B cell (primary cell): ENCODE data around the gene SMR3A. TPM values are rescaled to one million over a fixed set of nuclear protein-coding genes. Genes with fewer than 3 reads are reported as not detected.

Source experiments
- ATAC-seq: fragments of 200-7000 bp; cut with Tn5 transposase; one replicate; pipeline ENCODE4 v1.10.0; 2021; ENCODE audit warnings: low read depth, mild to moderate bottlenecking, moderate number of reproducible peaks, moderate library complexity
- CTCF ChIA-PET: fragments of 350-600 bp; sonication (Branson Sonifier 250); formaldehyde crosslinking; loops from one replicate; lab custom pipeline; 2021; ENCODE audit warnings: antibody characterized with exemption, inconsistent platforms; lab: Charles Lee
- POLR2A ChIA-PET: fragments of 350-600 bp; sonication (Branson Sonifier 250); formaldehyde crosslinking; loops from one replicate; lab custom pipeline; 2021; ENCODE audit warnings: antibody characterized with exemption; lab: Charles Lee
- DNase-seq: peaks from one replicate; pipeline ENCODE4 v3.0.0; 2013
- H2AFZ ChIP-seq: 2 replicates; pipeline ENCODE4 v1.6.1; 2012; ENCODE audit warnings: mild to moderate bottlenecking, low read depth, low read length; ENCODE audit not compliant: insufficient read depth, poor library complexity, severe bottlenecking
- H3K27ac ChIP-seq, 2 donors: 1 replicate in 1 of 2; 2 replicates in 1 of 2; pipeline ENCODE4 v1.5.1; 2012 to 2013; ENCODE audit warnings: low read length in 2 of 2, mild to moderate bottlenecking in 2 of 2, moderate library complexity in 1 of 2
- H3K27me3 ChIP-seq, 4 experiments: fragments of 200-600 bp in 1 of 4; sonication (generic) in 1 of 4; replicated peaks in 1 of 4; 1 replicate in 2 of 4; 2 replicates in 2 of 4; pipeline versions ENCODE4 v1.6.1 to v1.7.0; 2013 to 2016; ENCODE audit warnings: low read length in 3 of 4, mild to moderate bottlenecking in 2 of 4, mixed read lengths in 1 of 4, moderate library complexity in 1 of 4; ENCODE audit not compliant: insufficient read depth in 4 of 4, control insufficient read depth in 3 of 4; ENCODE audit errors: control extremely low read depth in 1 of 4
- H3K36me3 ChIP-seq, 2 experiments: replicated peaks in 1 of 2; 1 replicate in 1 of 2; 2 replicates in 1 of 2; pipeline versions ENCODE4 v1.6.1 to v1.7.1; 2013; ENCODE audit warnings: low read length in 1 of 2; ENCODE audit not compliant: insufficient read depth in 2 of 2, control insufficient read depth in 1 of 2; ENCODE audit errors: control extremely low read depth in 1 of 2, extremely low read depth in 1 of 2
- H3K4me1 ChIP-seq, 2 donors: fragments of 200-600 bp in 1 of 2; sonication (generic) in 1 of 2; 1 replicate in 1 of 2; 2 replicates in 1 of 2; pipeline versions ENCODE4 v1.5.1 to v1.6.1; 2013 to 2017; ENCODE audit warnings: low read length in 2 of 2; ENCODE audit not compliant: control insufficient read depth in 2 of 2, insufficient read depth in 2 of 2
- H3K4me2 ChIP-seq: replicated peaks from 2 replicates; pipeline ENCODE3; 2012; ENCODE audit warnings: mild to moderate bottlenecking, low read depth, low read length; ENCODE audit not compliant: poor library complexity, severe bottlenecking
- H3K4me3 ChIP-seq, 5 experiments: fragments of 200-600 bp in 1 of 5; sonication (generic) in 1 of 5; 1 replicate in 3 of 5; 2 replicates in 2 of 5; pipeline versions ENCODE4 v1.5.1 to v1.7.0; 2011 to 2016; ENCODE audit warnings: low read length in 4 of 5, mild to moderate bottlenecking in 4 of 5, low read depth in 2 of 5, control low read depth in 1 of 5, moderate library complexity in 1 of 5; ENCODE audit not compliant: insufficient read depth in 1 of 5; ENCODE audit errors: control extremely low read depth in 1 of 5, extremely low read depth in 1 of 5
- H3K79me2 ChIP-seq: fragments of 200-600 bp; sonication (generic); one replicate; pipeline ENCODE4 v1.6.0; 2016; ENCODE audit warnings: low read length; ENCODE audit not compliant: control insufficient read depth, insufficient read depth
- H3K9ac ChIP-seq: fragments of 200-600 bp; sonication (generic); 2 replicates; pipeline ENCODE4 v1.6.1; 2017; ENCODE audit warnings: mild to moderate bottlenecking, low read length, moderate library complexity
- H3K9me3 ChIP-seq, 3 donors: one replicate each; pipeline versions ENCODE4 v1.6.1 to v1.7.1; 2013; ENCODE audit warnings: low read length in 2 of 3; ENCODE audit not compliant: control insufficient read depth in 2 of 3, insufficient read depth in 1 of 3; ENCODE audit errors: control extremely low read depth in 1 of 3
- H4K20me1 ChIP-seq: 2 replicates; pipeline ENCODE4 v1.6.0; 2012; ENCODE audit warnings: mild to moderate bottlenecking, low read length; ENCODE audit not compliant: insufficient read depth, control insufficient read depth, poor library complexity, severe bottlenecking
- H3K27ac Mint-ChIP-seq: one replicate; pipeline ENCODE4 v1.8.0; 2021; ENCODE audit warnings: mixed read lengths
- H3K27me3 Mint-ChIP-seq: one replicate; pipeline ENCODE4 v1.8.0; 2021; ENCODE audit warnings: mixed read lengths
- H3K4me1 Mint-ChIP-seq: one replicate; pipeline ENCODE4 v1.8.0; 2021; ENCODE audit warnings: mixed read lengths
- H3K4me3 Mint-ChIP-seq: one replicate; pipeline ENCODE4 v1.8.0; 2021; ENCODE audit warnings: mixed read lengths
- H3K9me3 Mint-ChIP-seq: one replicate; pipeline ENCODE4 v1.8.0; 2022; ENCODE audit warnings: mixed read lengths; ENCODE audit not compliant: insufficient read depth
- EZH2 ChIP-seq: IDR thresholded peaks from 2 replicates; pipeline ENCODE4 v1.6.1; 2012; ENCODE audit warnings: borderline replicate concordance, low read depth, mild to moderate bottlenecking, moderate library complexity, low read length; ENCODE audit not compliant: insufficient read depth, poor library complexity, severe bottlenecking
- WGBS: methylation state at CpG from one replicate; pipeline ENCODE4 v1.1.5; 2013; ENCODE audit warnings: missing lambda C conversion rate; ENCODE audit not compliant: insufficient coverage; 5-methylcytosine and 5-hydroxymethylcytosine counted together
- intact Hi-C: fragments of 100-400 bp; cut with micrococcal nuclease; formaldehyde crosslinking; loops from one replicate; pipeline ENCODE4 v1.10.0; 2022
- polyA plus RNA-seq: library from polyadenylated mRNA; depleted of rRNA; stranded (reverse); fragments of >200 nt; gene quantifications from 2 replicates; pipeline ENCODE4 v1.2.3, GENCODE V29; 2012
- total RNA-seq, 2 donors: library from RNA; stranded (reverse); fragments of 120-200 nt in 1 of 2; gene quantifications; 1 replicate in 1 of 2; 2 replicates in 1 of 2; pipeline versions ENCODE4 v1.2.3 to v1.2.4, GENCODE V29; 2013 to 2022
- TF ChIP-seq, protein P1 (sequence below): fragments of 200-600 bp; IDR thresholded peaks from one replicate; pipeline ENCODE4 v1.8.0; 2022; ENCODE audit warnings: antibody characterized with exemption, mild to moderate bottlenecking

SMR3A gene
- total and polyA plus RNA-seq, 2 donors (not counting 1 experiment from before 2014, with no cell fraction given), result not detected

DNA sequence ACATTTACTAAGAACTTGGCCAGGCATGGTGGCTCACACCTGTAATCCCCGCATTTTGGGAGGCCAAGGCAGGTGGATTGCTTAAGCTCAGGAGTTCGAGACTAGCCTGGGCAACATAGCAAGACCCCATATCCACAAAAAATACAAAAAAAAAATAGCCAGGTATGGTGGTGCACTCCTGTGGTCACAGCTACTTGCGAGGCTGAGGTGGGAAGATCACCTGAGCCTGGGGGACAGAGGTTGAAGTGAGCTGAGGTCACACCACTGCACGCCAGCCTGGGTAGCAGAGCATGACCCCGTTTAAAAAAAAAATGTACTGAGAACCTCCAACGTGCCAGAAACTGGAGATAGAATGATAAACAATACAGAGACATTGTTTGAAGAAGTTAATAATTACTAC, 45.2 kb downstream of the SMR3A start:
- no peaks in the 10 kb centered on the region for H3K27me3 ChIP-seq
- H3K36me3 ChIP-seq, result no peaks in the 10 kb centered on the region
- Mint-ChIP-seq H3K4me1 (no peaks in the 10 kb centered on the region), H3K27me3 (no peaks in the 10 kb centered on the region), H3K9me3 (peaks cover 2% of the 10 kb centered on the region), H3K27ac (no peak overlapping the region), H3K4me3 (no peak overlapping the region)
- no peak overlapping the region for H3K4me3 ChIP-seq
- peaks cover 0 to under 1% (median 0%) of the 10 kb centered on the region in 3 donors for H3K9me3 ChIP-seq
- H3K79me2 ChIP-seq, result no peaks in the 10 kb centered on the region
- H2AFZ ChIP-seq, result no peak overlapping the region
- TF ChIP-seq, protein P1, sequence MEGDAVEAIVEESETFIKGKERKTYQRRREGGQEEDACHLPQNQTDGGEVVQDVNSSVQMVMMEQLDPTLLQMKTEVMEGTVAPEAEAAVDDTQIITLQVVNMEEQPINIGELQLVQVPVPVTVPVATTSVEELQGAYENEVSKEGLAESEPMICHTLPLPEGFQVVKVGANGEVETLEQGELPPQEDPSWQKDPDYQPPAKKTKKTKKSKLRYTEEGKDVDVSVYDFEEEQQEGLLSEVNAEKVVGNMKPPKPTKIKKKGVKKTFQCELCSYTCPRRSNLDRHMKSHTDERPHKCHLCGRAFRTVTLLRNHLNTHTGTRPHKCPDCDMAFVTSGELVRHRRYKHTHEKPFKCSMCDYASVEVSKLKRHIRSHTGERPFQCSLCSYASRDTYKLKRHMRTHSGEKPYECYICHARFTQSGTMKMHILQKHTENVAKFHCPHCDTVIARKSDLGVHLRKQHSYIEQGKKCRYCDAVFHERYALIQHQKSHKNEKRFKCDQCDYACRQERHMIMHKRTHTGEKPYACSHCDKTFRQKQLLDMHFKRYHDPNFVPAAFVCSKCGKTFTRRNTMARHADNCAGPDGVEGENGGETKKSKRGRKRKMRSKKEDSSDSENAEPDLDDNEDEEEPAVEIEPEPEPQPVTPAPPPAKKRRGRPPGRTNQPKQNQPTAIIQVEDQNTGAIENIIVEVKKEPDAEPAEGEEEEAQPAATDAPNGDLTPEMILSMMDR, result no peak
- TF ChIP-seq EZH2, result no peak
- H3K27ac ChIP-seq, result no peak overlapping the region
- intact Hi-C loops, result no loop called here
- DNase-seq (no peak), ATAC-seq (no peak)
- CTCF ChIA-PET, result no interaction called here
- no peaks in the 10 kb centered on the region for H4K20me1 ChIP-seq
- no peak overlapping the region for H3K4me2 ChIP-seq
- H3K9ac ChIP-seq, result no peak overlapping the region
- no peaks in the 10 kb centered on the region for H3K4me1 ChIP-seq
- WGBS, result 100% methylated on average over 2 of the region's 6 CpGs
- POLR2A ChIA-PET, result no interaction called here

Other genes with a start within 250 kb of the SMR3A start
- gene PRR27, start 206.5 kb upstream of the SMR3A start, total RNA-seq, result not detected in 2 replicates
- gene PRR27, start 206.5 kb upstream of the SMR3A start, polyA plus RNA-seq, result not detected in 2 replicates
- gene ODAM, start 165.0 kb upstream of the SMR3A start, total RNA-seq, result not detected in 2 replicates
- gene ODAM, start 165.0 kb upstream of the SMR3A start, polyA plus RNA-seq, result not detected in 2 replicates
- gene FDCSP, start 134.6 kb upstream of the SMR3A start, total RNA-seq, result not detected in 2 replicates
- not detected in 2 replicates for gene FDCSP, start 134.6 kb upstream of the SMR3A start, polyA plus RNA-seq
- not detected in 2 replicates for gene CSN3, start 118.2 kb upstream of the SMR3A start, total RNA-seq
- not detected in 2 replicates for gene CSN3, start 118.2 kb upstream of the SMR3A start, polyA plus RNA-seq
- not detected in 2 replicates for gene CABS1, start 25.8 kb upstream of the SMR3A start, total RNA-seq
- not detected in 2 replicates for gene CABS1, start 25.8 kb upstream of the SMR3A start, polyA plus RNA-seq
- gene SMR3B, start 22.4 kb downstream of the SMR3A start, total RNA-seq, result not detected in 2 replicates
- gene SMR3B, start 22.4 kb downstream of the SMR3A start, polyA plus RNA-seq, result not detected in 2 replicates
- gene OPRPN, start 37.2 kb downstream of the SMR3A start, total RNA-seq, result not detected in 2 replicates
- not detected in 2 replicates for gene OPRPN, start 37.2 kb downstream of the SMR3A start, polyA plus RNA-seq
- not detected in 2 replicates for gene MUC7, start 111.4 kb downstream of the SMR3A start, total RNA-seq
- gene MUC7, start 111.4 kb downstream of the SMR3A start, polyA plus RNA-seq, result not detected in 2 replicates
- not detected in 2 replicates for gene AMTN, start 157.8 kb downstream of the SMR3A start, total RNA-seq
- gene AMTN, start 157.8 kb downstream of the SMR3A start, polyA plus RNA-seq, result not detected in 2 replicates
- not detected in 2 replicates for gene AMBN, start 231.5 kb downstream of the SMR3A start, total RNA-seq
- not detected in 2 replicates for gene AMBN, start 231.5 kb downstream of the SMR3A start, polyA plus RNA-seq